Measurements from ENCODE around the gene CNIH2.
"Not testable (repeated sequence)": the region's sequence is repeated elsewhere in the genome, so short reads cannot be mapped to it uniquely, and the experiment has no call there.

GRCh38 chr11:66320748-66321147, 42.8 kb downstream of the CNIH2 start:
- not testable (repeated sequence) for TF ChIP-seq MYC (IDR thresholded peaks at IDR 0.05; ENCODE audit: low read depth, low read length); POLR2A (IDR thresholded peaks at IDR 0.05; ENCODE audit: extremely low read depth, insufficient read length)
- TF ChIP-seq, protein P1, sequence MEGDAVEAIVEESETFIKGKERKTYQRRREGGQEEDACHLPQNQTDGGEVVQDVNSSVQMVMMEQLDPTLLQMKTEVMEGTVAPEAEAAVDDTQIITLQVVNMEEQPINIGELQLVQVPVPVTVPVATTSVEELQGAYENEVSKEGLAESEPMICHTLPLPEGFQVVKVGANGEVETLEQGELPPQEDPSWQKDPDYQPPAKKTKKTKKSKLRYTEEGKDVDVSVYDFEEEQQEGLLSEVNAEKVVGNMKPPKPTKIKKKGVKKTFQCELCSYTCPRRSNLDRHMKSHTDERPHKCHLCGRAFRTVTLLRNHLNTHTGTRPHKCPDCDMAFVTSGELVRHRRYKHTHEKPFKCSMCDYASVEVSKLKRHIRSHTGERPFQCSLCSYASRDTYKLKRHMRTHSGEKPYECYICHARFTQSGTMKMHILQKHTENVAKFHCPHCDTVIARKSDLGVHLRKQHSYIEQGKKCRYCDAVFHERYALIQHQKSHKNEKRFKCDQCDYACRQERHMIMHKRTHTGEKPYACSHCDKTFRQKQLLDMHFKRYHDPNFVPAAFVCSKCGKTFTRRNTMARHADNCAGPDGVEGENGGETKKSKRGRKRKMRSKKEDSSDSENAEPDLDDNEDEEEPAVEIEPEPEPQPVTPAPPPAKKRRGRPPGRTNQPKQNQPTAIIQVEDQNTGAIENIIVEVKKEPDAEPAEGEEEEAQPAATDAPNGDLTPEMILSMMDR (IDR thresholded peaks at IDR 0.05; ENCODE audit: low read depth, low read length): not testable (repeated sequence)
